Measurements from ENCODE around the gene PDE8A. TPM values are rescaled to one million over a fixed set of nuclear protein-coding genes. Genes with fewer than 3 reads are reported as not detected.
A peak's percentile ranks its signal among the peaks of the same experiment; 100 is the strongest.

The PDE8A gene
- total and polyA plus RNA-seq, 10 of the 15 experiments (the other 5 are each of a cell fraction or from before 2014, with no cell fraction given): 6.7 to 69.2 (median 27.2) TPM

GRCh38 chr15:84983294-84983693, 1.6 kb downstream of the PDE8A start:
- RAD21 ChIA-PET (ENCODE audit: unreplicated experiment): interaction anchor here (0.9 to 1.8 kb wide), 11 partner anchors 9 to 64 kb away, joined by 3 to 6 read pairs (median 4); no protein-coding TSS in a partner anchor
- POLR2A ChIA-PET: interaction anchor here (0.8 to 1.3 kb wide), 7 partner anchors 8 to 412 kb away, joined by 3 to 5 read pairs (median 4); no protein-coding TSS in a partner anchor
- peaks cover 69% of the 10 kb centered on the region for H3K79me2 ChIP-seq (ENCODE audit: control insufficient read depth, insufficient read depth, low read length)
- intact Hi-C loops (cut with micrococcal nuclease; ENCODE audit: unreplicated experiment) (loop anchor here (2.0 kb wide), 1 partner anchor 42 kb away; no protein-coding TSS in a partner anchor), in situ Hi-C loops (cut with MboI) (no loop called here)
- no peak for FAIRE-seq
- CTCF ChIA-PET: interaction anchor here (0.9 to 4.2 kb wide), 2 partner anchors 23 to 62 kb away, joined by 4 to 20 read pairs; no protein-coding TSS in a partner anchor
- no peak for DNase-seq (ENCODE audit: low read depth, low spot score)
- no peaks in the 10 kb centered on the region; a peak in 1 of 4 replicates for H3K36me3 ChIP-seq (ENCODE audit: control insufficient read depth in 2 of 2, insufficient read depth in 2 of 2, low read length in 1 of 2)
- no TSS peak for BruUV-seq (replicated peaks)
- H3K4me3 ChIP-seq: peak overlapping the region; percentile 67
- peaks cover 16% of the 10 kb centered on the region for H3K4me1 ChIP-seq (ENCODE audit: control insufficient read depth, insufficient read depth, low read length)
- no peaks in the 10 kb centered on the region for H3K27me3 ChIP-seq (replicated peaks in 1 of 2; ENCODE audit: control insufficient read depth in 2 of 2, insufficient read depth in 2 of 2, low read length in 1 of 2)
- H3K4me2 ChIP-seq (ENCODE audit: control insufficient read depth, insufficient read depth): peak overlapping the region; percentile 82
- TF ChIP-seq DPF2 (IDR thresholded peaks at IDR 0.05) (no peak), MXI1 (IDR thresholded peaks at IDR 0.05; ENCODE audit: low read depth, low read length) (no peak), BMI1 (IDR thresholded peaks at IDR 0.05; ENCODE audit: borderline replicate concordance) (no peak), TCF3 (IDR thresholded peaks at IDR 0.05; ENCODE audit: borderline replicate concordance, insufficient read depth, low read depth, low read length) (no peak), ZNF274 (IDR thresholded peaks at IDR 0.05; ENCODE audit: insufficient read depth, insufficient read length) (no peak), ZBTB4 (CRISPR knock-in tag; IDR thresholded peaks at IDR 0.05) (no peak), SP1 (IDR thresholded peaks at IDR 0.05; ENCODE audit: low read depth, low read length) (no peak), CEBPB (IDR thresholded peaks at IDR 0.05; ENCODE audit: borderline replicate concordance in 1 of 2, low read depth in 2 of 2, low read length in 2 of 2) (no peak), LARP7 (IDR thresholded peaks at IDR 0.05) (no peak), CHD1 (IDR thresholded peaks at IDR 0.05; ENCODE audit: low read depth, low read length) (no peak), JUND (IDR thresholded peaks at IDR 0.05; ENCODE audit: low read depth, low read length) (no peak), SIN3A (IDR thresholded peaks at IDR 0.05; ENCODE audit: low read depth, low read length) (no peak), HDAC2 (IDR thresholded peaks at IDR 0.05) (no peak), SREBF2 (IDR thresholded peaks at IDR 0.05; ENCODE audit: low read length) (no peak), MAX (IDR thresholded peaks at IDR 0.05; ENCODE audit: low read depth, low read length) (no peak), FOS (IDR thresholded peaks at IDR 0.05; ENCODE audit: borderline replicate concordance, extremely low read depth, insufficient read length) (no peak), ZBTB40 (IDR thresholded peaks at IDR 0.05; ENCODE audit: borderline replicate concordance) (no peak), RAD51 (IDR thresholded peaks at IDR 0.05) (no peak), HCFC1 (IDR thresholded peaks at IDR 0.05; ENCODE audit: low read length) (no peak)
- H4K20me1 ChIP-seq (ENCODE audit: control insufficient read depth, insufficient read depth): no peaks in the 10 kb centered on the region
- H3K9me3 ChIP-seq (replicated peaks; ENCODE audit: control insufficient read depth, insufficient read depth, low read length): no peaks in the 10 kb centered on the region
- H3K9ac ChIP-seq (ENCODE audit: control insufficient read depth, insufficient read depth, low read length): peak overlapping the region; percentile 7
- 54% methylated on average over 4 of the region's 4 CpGs for WGBS (ENCODE audit: insufficient coverage, insufficient replicate concordance, low lambda C conversion rate, missing lambda C conversion rate)
- H3K27ac ChIP-seq (ENCODE audit: control insufficient read depth, insufficient read depth): peak overlapping the region; percentile 15
- ATAC-seq: no peak
- no peak overlapping the region for H2AFZ ChIP-seq (ENCODE audit: control insufficient read depth, low read depth, low read length)
- SMC1A ChIA-PET (ENCODE audit: uncharacterized antibody, unreplicated experiment): interaction anchor here (0.5 to 9.3 kb wide), 14 partner anchors 10 to 93 kb away, joined by 3 to 80 read pairs (median 6); no protein-coding TSS in a partner anchor
